ENCODE data around the gene SAMD14. TPM values are rescaled to one million over a fixed set of nuclear protein-coding genes. Genes with fewer than 3 reads are reported as not detected.

The SAMD14 gene
- total RNA-seq, 1 experiment from 2014 or later: 5.9 TPM

GRCh38 chr17:50141745-50142110, 11.8 kb upstream of the SAMD14 start:
- ATAC-seq (no peak), DNase-seq (ENCODE audit: low spot score) (no peak)
- Mint-ChIP-seq H3K27ac (no peak overlapping the region), H3K9me3 (no peaks in the 10 kb centered on the region), H3K4me1 (peaks cover 18% of the 10 kb centered on the region), H3K4me3 (no peak overlapping the region), H3K36me3 (peaks cover 52% of the 10 kb centered on the region), H3K27me3 (ENCODE audit: low read depth) (no peaks in the 10 kb centered on the region)
- TF ChIP-seq RORB (CRISPR knock-in tag; IDR thresholded peaks at IDR 0.05): no peak
- TF ChIP-seq NR1H2 (CRISPR knock-in tag; IDR thresholded peaks at IDR 0.05): no peak
- TF ChIP-seq ZNF423 (CRISPR knock-in tag; IDR thresholded peaks at IDR 0.05): no peak
- TF ChIP-seq JAZF1 (CRISPR knock-in tag; IDR thresholded peaks at IDR 0.05): no peak
- no peak for TF ChIP-seq ZNF532 (CRISPR knock-in tag; IDR thresholded peaks at IDR 0.05; ENCODE audit: borderline replicate concordance)
- TF ChIP-seq ZMAT4 (CRISPR knock-in tag; IDR thresholded peaks at IDR 0.05): no peak
- TF ChIP-seq GABPB1 (CRISPR knock-in tag; IDR thresholded peaks at IDR 0.05): no peak
- TF ChIP-seq AFF4 (CRISPR knock-in tag; IDR thresholded peaks at IDR 0.05; ENCODE audit: borderline replicate concordance): no peak
- no peak for TF ChIP-seq ATF2 (CRISPR knock-in tag; IDR thresholded peaks at IDR 0.05; ENCODE audit: borderline replicate concordance, low read depth)
- TF ChIP-seq TEAD4 (CRISPR knock-in tag; IDR thresholded peaks at IDR 0.05): no peak
- TF ChIP-seq MXD4 (CRISPR knock-in tag; IDR thresholded peaks at IDR 0.05; ENCODE audit: borderline replicate concordance): no peak
- no peak for TF ChIP-seq USF2 (CRISPR knock-in tag; IDR thresholded peaks at IDR 0.05)
- no peak for TF ChIP-seq CBFB (CRISPR knock-in tag; IDR thresholded peaks at IDR 0.05; ENCODE audit: low read depth)
- no peak for TF ChIP-seq E2F1 (CRISPR knock-in tag; IDR thresholded peaks at IDR 0.05)
- no peak for TF ChIP-seq PRRX2 (CRISPR knock-in tag; IDR thresholded peaks at IDR 0.05)
- TF ChIP-seq SOX15 (CRISPR knock-in tag; IDR thresholded peaks at IDR 0.05): no peak
- no peak for TF ChIP-seq SP1 (CRISPR knock-in tag; conservative IDR thresholded peaks at IDR 0.05)
- TF ChIP-seq ATF3 (CRISPR knock-in tag; conservative IDR thresholded peaks at IDR 0.05): no peak
- POLR2A ChIA-PET: no interaction called here
- CTCF ChIA-PET: interaction anchor here (1.0 to 4.6 kb wide), 3 partner anchors 9 to 26 kb away, joined by 4 to 52 read pairs (median 35); partner anchors contain the start of genes PPP1R9B and SGCA

All from WTC11 (cell line).